Endothelial cell of umbilical vein (primary cell): Measurements from ENCODE around the gene NIF3L1.

Source experiments
- CTCF ChIP-seq, 2 donors: IDR thresholded peaks; 1 replicate in 1 of 2; 2 replicates in 1 of 2; pipeline ENCODE4 v1.5.1; 2011; ENCODE audit warnings: low read length in 2 of 2, mild to moderate bottlenecking in 2 of 2, moderate library complexity in 2 of 2, control low read depth in 1 of 2, inconsistent platforms in 1 of 2, low read depth in 1 of 2; ENCODE audit not compliant: insufficient read depth in 1 of 2; ENCODE audit errors: extremely low read depth in 1 of 2
- EZH2 ChIP-seq: IDR thresholded peaks from 2 replicates; pipeline ENCODE4 v1.6.1; 2012; ENCODE audit warnings: borderline replicate concordance, low read depth, mild to moderate bottlenecking, moderate library complexity, low read length, inconsistent platforms; ENCODE audit not compliant: severe bottlenecking
- JUN ChIP-seq: IDR thresholded peaks from 2 replicates; pipeline ENCODE4 v1.6.1; 2011; ENCODE audit warnings: borderline replicate concordance, low read depth; ENCODE audit not compliant: insufficient read length, insufficient read depth
- POLR2A ChIP-seq: IDR thresholded peaks from 2 replicates; pipeline ENCODE4 v1.6.1; 2012; ENCODE audit warnings: low read depth, mild to moderate bottlenecking, control low read depth, low read length
- POLR2AphosphoS5 ChIP-seq: IDR thresholded peaks from 2 replicates; pipeline ENCODE4 v1.6.1; 2012; ENCODE audit warnings: low read depth, mild to moderate bottlenecking, control low read depth, low read length, moderate library complexity; ENCODE audit not compliant: insufficient read depth

GRCh38 chr2:200871151-200871550 is 18.0 kb upstream of the NIF3L1 start:
- TF ChIP-seq CTCF (IDR thresholded peaks at IDR 0.05; ENCODE audit: extremely low read depth in 1 of 2, insufficient read depth in 1 of 2, low read depth in 1 of 2, low read length in 2 of 2) = no peak
- TF ChIP-seq EZH2 = no peak
- TF ChIP-seq POLR2A = no peak
- no peak for TF ChIP-seq JUN
- no peak for TF ChIP-seq POLR2AphosphoS5
